ENCODE results near the gene DGLUCY. TPM values are rescaled to one million over a fixed set of nuclear protein-coding genes. Genes with fewer than 3 reads are reported as not detected.
"Not testable (repeated sequence)": the region's sequence is repeated elsewhere in the genome, so short reads cannot be mapped to it uniquely, and the experiment has no call there.

Gene DGLUCY
- total RNA-seq, 1 donor from 2014 or later = 53.8 TPM

DNA sequence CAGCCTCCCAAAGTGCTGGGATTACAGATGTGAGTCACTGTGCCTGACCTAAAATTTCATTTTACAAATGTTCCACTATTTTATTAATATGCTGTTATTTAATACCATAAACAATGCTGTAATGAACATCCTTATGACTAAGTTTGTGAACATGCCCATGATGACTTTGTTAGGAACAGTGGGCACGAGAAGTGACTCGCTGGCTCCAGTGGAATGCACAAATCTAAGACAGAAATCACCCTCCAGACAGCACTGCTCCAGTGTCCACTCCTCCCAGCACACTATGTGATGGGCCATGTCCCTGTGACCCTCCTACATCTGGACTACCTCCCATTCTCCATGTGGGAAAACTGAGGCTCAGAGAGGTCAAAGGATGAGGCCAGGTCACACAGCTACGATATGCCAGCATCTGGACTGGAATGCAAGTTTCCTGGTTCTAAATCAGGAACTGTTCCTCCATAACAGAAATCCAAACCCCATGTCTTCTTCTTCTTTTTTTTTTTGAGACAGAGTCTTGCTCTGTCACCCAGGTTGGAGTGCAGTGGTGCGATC, 72.7 kb downstream of the DGLUCY start:
- intact Hi-C loops (cut with DNase I) = no loop called here
- no peak for ATAC-seq
- no peak for DNase-seq (ENCODE audit: low spot score)

DNA sequence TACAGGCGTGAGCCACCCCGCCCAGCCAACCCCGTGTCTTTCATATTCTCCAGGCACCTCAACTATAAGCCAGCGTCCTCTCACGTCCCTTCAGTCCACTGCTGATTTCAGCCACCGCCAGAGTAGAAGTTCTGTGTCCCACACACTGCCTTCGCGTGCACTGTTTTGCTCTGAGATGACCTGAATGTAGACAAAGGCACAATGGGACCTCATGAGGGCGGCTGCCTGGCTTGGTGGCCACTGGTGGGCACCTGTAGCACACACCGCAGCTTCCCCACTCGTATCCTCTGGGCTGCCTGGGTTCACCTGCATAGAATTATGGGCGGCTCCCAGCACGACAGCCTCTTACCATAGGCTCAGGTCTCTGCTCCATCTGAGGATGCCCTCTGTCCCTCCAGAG, 73.4 kb downstream of the DGLUCY start:
- no peak for ATAC-seq
- DNase-seq (ENCODE audit: low spot score) = no peak
- intact Hi-C loops (cut with DNase I) = no loop called here

DNA sequence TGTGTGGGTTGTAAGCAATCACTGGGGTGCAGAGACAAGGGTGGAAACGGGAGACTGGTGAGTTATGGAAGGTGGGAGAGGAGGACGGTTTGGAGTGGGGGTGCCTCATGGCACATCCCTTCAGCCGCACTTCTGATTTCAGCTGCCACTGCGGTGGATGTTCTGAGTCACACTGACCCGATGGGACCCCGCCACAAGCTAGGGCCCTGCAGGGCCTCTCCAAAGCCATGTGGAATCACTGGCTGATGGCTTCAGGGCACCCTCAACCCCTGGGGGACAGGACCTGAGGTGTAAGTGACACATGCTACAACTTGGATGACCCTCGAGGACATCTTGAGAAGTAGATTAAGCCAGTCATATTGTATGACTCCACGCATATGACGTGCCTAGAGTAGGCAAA, 77.0 kb downstream of the DGLUCY start:
- intact Hi-C loops (cut with DNase I) = no loop called here
- no peak for DNase-seq (ENCODE audit: low spot score)
- ATAC-seq = no peak

DNA sequence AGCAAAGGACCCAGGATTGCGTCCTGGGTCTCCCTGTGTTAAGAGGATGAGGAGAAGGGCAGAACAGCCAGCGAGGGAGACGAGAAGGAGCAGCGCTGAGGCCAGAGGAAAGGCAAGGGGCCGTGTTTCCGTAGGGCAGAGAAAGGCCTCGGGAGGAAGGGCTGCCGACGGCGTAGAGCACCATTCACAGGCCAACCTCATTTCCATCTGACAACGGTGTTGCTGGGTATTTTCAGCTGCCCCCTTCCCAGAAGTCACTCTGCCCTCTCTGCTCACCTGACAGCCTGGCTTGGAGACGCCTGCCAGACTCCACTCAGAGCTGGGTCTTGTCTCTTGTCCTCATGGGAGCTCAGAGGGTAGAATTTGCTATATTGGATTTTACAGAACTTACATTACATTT, 79.2 kb downstream of the DGLUCY start:
- no peak for DNase-seq (ENCODE audit: low spot score)
- ATAC-seq = no peak
- intact Hi-C loops (cut with DNase I) = no loop called here

DNA sequence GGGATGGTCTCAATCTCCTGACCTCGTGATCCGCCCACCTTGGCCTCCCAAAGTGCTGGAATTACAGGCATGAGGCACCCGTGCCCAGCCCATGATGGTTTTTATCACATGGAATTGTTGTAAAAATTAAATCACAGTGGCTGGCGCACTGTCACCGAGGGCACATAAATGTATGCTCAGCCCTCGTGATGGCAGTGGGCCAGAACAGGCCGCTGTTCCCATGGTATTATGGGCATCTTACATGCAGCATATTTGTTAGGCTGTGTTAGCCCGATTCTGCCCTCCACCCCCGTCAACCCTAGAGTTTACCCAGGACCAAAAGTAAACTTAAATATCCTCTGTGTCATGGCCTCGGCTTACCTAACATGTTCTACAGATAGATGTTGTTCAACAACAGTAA, 82.0 kb downstream of the DGLUCY start:
- no peak for ATAC-seq
- intact Hi-C loops (cut with DNase I) = no loop called here
- no peak for DNase-seq (ENCODE audit: low spot score)

DNA sequence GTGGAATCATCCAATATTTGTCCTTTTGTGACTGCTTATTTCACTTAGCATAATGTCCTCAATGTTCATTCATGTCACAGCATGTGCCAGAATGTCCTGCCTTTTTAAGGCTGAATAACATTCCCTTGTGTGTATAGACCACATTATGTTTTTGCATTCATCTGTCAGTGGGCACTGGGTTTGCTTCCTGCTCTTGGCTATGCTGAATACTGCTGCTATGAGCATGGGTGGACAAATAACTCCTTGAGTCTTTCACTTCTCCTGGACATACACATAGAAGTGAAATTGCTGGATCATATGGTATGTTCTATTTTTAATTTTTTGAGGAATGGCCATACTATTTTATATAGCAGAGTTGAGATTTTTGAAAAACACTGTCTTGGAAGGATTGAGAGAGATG, 83.8 kb downstream of the DGLUCY start:
- ATAC-seq (no peak), DNase-seq (ENCODE audit: low spot score) (no peak)
- intact Hi-C loops (cut with DNase I) = no loop called here

DNA sequence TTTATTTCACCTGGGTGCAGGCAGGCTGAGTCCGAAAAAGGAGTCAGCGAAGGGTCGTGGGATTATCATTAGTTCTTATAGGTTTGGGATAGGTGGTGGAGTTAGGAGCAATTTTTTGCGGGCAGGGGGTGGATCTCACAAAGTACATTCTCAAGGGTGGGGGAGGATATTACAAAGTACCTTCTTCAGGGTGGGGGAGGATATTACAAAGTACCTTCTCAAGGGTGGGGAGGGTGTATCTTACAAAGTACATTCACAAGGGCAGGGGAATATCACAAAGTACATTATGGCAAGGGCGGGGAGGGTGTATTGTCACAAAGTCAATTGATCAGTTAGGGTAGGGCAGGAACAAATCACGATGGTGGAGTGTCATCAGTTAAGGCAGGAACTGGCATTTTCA, 86.9 kb downstream of the DGLUCY start:
- ATAC-seq; intact Hi-C loops (cut with DNase I); DNase-seq (ENCODE audit: low spot score): not testable (repeated sequence)

DNA sequence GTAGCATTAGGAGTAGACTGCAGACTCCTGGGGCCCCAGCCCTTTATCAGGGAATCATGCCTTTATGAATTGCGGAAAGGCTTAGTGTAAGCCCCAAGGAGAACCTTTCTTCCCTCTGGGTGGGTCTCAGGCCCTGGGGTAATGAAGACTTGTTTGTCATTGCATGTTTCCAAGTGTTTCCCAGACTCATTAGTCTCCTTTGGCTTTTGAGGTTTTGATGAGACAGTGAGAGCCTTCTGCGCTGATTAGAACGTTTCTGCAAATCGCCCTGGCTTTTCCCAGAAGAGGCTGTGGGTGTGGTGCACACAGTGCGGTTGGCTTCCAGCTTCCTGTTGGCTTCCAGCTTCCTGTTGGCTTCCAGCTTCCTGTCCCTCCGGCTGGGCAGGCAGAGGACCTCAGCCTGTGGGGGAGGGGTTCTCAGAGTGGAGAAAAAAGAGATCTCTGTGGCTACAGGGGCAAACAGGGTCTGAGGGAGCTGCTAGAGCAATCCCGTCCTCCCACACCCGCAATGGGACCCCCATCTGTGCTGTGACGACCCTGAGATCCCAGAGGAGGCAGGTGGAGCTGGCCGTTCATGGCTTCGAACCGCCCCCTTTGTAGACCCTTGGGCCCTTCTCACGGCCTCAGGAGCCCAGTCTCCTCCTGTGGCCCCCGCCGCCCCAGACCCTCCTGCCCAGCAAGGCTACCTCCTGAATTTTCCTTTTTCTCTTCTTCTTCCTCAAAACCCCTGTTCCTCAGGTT, 88.5 kb downstream of the DGLUCY start:
- intact Hi-C loops (cut with DNase I) = no loop called here
- DNase-seq (ENCODE audit: low spot score) (no peak), ATAC-seq (no peak)

DNA sequence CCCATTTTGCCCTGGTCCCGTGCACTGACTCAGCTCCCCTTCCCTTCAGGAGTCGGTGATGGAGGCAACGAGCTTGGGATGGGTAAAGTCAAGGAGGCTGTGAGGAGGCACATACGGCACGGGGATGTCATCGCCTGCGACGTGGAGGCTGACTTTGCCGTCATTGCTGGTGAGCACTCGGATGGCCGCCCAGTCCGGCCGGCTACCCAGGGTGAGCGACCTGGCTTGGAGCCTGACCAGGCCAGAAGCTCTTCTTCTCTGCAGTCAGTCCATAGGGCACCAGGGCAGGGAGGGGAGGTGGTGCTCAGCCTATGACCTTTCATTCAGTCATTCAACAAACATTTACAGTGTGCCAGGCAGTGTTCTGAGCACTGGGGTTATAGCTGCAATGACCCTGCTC, 90.8 kb downstream of the DGLUCY start:
- intact Hi-C loops (cut with DNase I) = no loop called here
- DNase-seq (ENCODE audit: low spot score) (no peak), ATAC-seq (peak; percentile 13)

DNA sequence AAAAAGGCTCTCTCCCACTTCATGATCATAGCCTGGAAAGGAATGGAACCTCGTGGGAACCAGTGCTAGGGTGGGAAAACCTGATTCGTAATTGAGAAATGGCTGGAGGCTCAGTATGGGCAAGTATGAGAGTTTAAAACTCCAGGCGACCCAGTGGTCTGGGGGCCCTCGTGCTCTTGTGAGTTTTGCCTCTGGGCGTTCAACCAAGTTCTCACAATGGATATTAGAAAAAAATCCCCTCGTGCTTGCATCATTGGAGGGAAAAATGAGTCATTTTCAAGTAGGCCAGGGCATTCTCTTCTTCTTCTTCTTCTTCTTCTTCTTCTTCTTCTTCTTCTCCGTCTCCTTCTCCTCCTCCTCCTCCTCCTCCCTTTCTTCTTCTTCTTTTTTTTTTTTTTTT, 91.6 kb downstream of the DGLUCY start:
- intact Hi-C loops (cut with DNase I) = no loop called here
- no peak for ATAC-seq
- DNase-seq (ENCODE audit: low spot score) = no peak

DNA sequence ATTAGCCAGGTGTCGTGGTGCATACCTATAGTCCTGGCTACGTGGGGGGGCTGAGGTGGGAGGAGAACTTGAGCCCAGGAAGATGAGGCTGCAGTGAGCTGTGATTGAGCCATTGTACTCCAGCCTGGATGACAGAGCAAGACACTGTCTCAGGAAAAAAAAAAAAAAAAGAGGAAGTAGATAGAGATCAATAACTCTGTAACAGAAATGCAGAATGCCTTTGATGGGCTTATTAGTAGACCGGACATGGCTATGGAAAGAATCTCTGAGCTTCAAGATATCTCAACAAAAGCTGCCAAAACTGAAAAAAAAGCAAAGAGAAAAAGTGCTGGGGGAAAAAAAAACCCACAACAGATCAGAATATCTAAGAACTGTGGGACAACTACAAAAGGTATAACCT, 93.1 kb downstream of the DGLUCY start:
- no peak for ATAC-seq
- intact Hi-C loops (cut with DNase I) = no loop called here

DNA sequence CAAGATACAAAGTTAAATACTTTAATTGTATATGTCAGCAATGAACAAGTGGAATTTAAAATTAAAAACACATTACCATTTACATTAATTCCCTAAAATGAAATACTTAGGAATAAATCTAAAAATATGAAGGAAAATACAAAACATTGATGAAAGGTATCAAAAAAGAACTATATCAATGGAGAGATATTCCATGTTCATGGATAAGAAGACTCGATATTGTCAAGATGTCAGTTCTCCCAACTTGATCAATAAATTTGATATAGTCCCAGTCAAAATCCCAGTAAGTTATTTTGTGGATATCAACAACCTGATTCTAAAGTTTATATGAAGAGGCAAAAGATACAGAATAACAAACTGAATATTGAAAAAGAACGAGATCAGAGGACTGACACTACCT, 97.1 kb downstream of the DGLUCY start:
- intact Hi-C loops (cut with DNase I) = no loop called here
- DNase-seq (ENCODE audit: low spot score) (no peak), ATAC-seq (no peak)

More for the DNA sequence above, 93.1 kb downstream of the DGLUCY start:
- DNase-seq (ENCODE audit: low spot score) = no peak

DNA sequence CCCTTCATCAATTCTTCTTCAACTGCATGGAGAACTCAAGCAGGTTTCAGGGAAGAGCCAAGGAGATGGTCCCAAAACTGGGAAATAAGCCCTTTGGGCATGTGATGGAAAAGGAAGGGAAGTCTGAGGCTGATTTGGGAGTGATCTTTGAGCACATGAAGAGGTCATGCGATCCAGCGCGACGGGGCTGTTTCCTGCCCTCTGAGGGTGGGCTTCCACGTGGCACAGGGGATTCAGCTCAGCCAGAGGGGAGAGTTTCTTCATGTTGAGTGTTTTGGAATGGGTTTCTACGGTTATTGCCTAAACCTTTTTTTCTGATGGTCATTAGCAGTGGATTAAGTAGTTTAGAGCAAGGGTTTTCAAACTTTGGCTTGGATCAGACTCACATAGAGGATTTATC, 100.4 kb downstream of the DGLUCY start:
- no peak for DNase-seq (ENCODE audit: low spot score)
- intact Hi-C loops (cut with DNase I) = no loop called here
- no peak for ATAC-seq

DNA sequence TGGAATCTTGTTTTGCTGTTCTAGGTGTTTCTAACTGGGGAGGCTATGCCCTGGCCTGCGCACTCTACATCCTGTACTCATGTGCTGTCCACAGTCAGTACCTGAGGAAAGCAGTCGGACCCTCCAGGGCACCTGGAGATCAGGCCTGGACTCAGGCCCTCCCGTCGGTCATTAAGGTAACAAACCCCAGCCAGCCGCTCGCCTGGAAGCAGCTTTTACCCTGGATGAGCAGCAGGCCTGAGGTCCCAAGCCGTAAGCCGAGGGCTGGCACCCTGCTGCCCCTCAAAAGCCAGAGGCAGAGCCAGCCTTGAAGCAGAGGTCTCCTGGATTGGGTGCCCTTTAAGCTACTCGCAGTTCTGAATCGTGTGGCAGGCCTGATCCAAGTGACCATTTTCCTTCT, 101.5 kb downstream of the DGLUCY start:
- ATAC-seq (no peak), DNase-seq (ENCODE audit: low spot score) (no peak)
- intact Hi-C loops (cut with DNase I) = no loop called here

DNA sequence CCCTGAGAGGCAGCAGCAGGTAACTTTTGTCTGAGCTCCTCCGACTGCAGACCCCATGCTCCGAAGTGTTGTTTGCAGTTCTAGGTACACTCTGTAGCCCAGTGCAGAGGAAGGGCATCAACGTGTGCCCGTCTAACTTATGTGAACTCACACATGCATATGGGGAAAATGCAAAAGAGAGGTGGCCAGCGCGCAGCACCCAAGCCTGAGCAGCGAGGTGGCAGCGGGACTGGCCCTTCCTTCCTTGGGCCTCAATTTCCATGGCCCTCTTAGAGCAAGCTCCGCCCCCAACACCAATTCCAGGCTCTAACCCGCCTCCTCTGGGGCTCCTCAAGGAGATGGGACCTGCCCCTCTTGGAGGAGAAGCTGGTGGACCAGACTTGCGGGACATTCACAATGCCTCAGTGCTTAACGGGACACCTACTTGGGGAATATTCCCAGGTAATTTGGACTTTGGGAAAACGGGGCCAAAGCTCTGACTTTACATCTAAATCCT, 102.9 kb downstream of the DGLUCY start:
- ATAC-seq (no peak), DNase-seq (ENCODE audit: low spot score) (no peak)
- intact Hi-C loops (cut with DNase I) = no loop called here

DNA sequence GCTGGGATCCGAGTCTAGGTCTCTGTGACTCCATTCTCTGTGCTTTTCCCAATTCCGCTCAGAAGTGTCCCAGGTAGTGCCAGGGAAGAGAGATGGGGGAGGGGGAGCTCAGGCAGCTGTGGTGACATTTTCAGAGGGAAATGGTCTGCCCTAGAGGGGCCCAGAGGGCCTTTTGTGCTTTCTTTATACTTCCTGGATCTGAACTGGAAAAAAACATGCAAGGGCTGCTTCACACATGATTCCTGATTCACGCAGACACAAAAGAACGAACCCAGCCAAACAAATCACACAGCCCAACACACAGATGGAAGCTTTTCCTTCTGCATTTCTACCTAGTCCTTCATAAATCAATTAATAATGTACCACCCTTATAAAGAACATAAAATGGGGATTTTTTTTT, 104.1 kb downstream of the DGLUCY start:
- intact Hi-C loops (cut with DNase I) = no loop called here
- DNase-seq (ENCODE audit: low spot score) (no peak), ATAC-seq (no peak)

DNA sequence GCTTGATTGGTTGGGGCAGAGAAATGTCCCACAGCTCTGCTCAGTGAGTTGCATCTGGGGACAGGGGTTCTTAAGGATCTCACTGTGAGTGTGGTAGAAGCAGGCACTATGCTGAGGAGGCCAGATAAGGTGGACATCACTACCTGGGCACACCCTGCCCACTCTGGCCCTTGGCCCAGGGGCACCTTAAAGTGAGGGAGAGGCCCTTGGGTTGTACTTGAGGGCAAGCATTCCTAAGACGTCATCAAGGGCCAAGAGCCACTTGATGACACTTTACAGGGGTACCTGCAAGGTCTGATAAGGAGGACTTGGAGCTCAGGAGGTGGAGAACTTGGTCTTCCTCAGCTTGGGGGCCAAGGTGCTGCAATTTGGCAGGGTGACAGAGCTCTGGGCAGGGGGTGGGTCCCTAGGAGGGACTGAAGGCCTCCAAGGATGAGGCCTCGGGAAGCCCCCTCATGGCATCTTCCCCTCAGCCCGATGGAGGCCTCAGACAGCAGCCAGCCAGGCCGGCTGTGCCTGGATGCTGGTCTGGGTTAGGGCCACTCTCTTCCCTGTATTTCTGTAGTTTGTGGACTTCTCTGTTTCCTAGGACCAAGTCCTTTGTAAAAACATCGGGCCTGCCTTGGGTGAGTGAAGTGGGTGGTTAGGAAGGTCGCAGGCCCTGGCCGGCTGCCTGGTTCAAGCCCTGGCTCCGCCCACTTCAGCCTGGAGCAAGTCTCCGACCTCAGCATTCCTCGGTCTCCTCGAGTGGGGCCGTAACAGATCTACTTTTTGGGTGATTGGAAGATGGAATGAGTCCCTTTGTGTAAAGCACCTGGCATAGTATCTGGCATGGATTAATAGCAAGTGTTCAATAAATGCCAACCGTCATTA, 105.9 kb downstream of the DGLUCY start:
- intact Hi-C loops (cut with DNase I) = no loop called here
- ATAC-seq (no peak), DNase-seq (ENCODE audit: low spot score) (no peak)

DNA sequence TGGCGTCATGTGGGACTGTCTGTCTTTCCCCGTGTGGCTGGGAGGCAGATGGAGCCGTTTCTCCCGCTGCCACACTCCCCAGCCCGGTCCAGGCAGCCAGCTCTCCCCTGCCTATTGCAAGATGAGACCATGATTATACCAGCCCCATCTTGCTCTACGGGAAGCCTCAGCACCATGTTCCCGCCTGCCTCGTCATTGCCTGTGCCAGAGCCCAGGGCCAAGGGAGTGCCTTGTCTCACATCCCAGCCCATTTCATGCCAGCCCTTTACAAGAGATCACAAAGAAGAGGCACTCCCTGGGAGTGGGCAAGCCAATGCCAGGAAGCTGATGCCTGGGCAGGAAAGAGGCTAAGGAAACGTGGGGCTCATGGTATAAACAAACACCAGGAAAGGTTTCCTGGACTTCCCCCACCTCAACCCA, 106.7 kb downstream of the DGLUCY start:
- intact Hi-C loops (cut with DNase I) = no loop called here
- ATAC-seq (peak; percentile 34), DNase-seq (ENCODE audit: low spot score) (no peak)

DNA sequence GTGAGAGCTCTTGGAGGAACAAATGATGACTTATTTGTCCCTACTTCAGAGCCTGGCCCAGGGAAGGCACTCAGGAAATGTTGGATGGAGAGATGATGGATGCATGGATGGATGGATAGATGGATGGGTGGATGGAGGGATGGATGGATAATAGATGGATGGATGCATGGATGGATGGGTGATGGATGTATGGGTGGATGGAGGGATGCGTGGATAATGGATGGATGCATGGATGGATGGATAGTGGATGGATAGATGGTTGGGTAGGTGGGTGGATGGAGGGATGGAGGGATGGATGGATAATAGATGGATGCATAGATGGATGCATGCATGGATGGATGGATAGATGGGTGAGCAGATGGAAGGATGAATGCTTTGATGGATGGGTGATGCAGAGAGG, 107.4 kb downstream of the DGLUCY start:
- intact Hi-C loops (cut with DNase I) = no loop called here
- DNase-seq (ENCODE audit: low spot score) (no peak), ATAC-seq (no peak)

Measured in sciatic nerve (tissue), 2 donors.